Subcutaneous abdominal adipose tissue (tissue), 5 donors: Measurements from ENCODE around the gene CDH7.

Experiments
- H3K27ac ChIP-seq: one replicate; pipeline ENCODE4 v1.7.0; 2013; ENCODE audit warnings: low read depth, mild to moderate bottlenecking, inconsistent platforms, low read length, moderate library complexity
- H3K27me3 ChIP-seq, 5 donors: one replicate each; pipeline ENCODE4 v1.7.0; 2013; ENCODE audit warnings: low read length in 5 of 5, inconsistent platforms in 1 of 5; ENCODE audit not compliant: control insufficient read depth in 5 of 5, insufficient read depth in 4 of 5
- H3K36me3 ChIP-seq, 5 donors: one replicate each; pipeline ENCODE4 v1.7.0; 2013; ENCODE audit warnings: low read length in 5 of 5; ENCODE audit not compliant: control insufficient read depth in 5 of 5, insufficient read depth in 5 of 5
- H3K4me1 ChIP-seq, 5 donors: one replicate each; pipeline ENCODE4 v1.7.0; 2013; ENCODE audit warnings: low read length in 5 of 5, mild to moderate bottlenecking in 3 of 5, moderate library complexity in 1 of 5; ENCODE audit not compliant: control insufficient read depth in 5 of 5, insufficient read depth in 5 of 5
- H3K4me3 ChIP-seq, 5 donors: one replicate each; pipeline ENCODE4 v1.7.0; 2013; ENCODE audit warnings: low read length in 5 of 5, low read depth in 1 of 5
- H3K9ac ChIP-seq, 5 donors: one replicate each; pipeline ENCODE4 v1.7.0; 2013; ENCODE audit warnings: low read length in 5 of 5, mild to moderate bottlenecking in 4 of 5, moderate library complexity in 3 of 5
- H3K9me3 ChIP-seq, 5 donors: one replicate each; pipeline ENCODE4 v1.7.0; 2013; ENCODE audit warnings: low read length in 5 of 5; ENCODE audit not compliant: control insufficient read depth in 5 of 5
- donor health status: healthy.
- donor health status: healthy.
- donor health status: healthy.
- donor health status: healthy.
- donor health status: healthy.

Gene CDH7

GRCh38 chr18:65762556-65762955 lies 11.7 kb downstream of the CDH7 start:
- Histone ChIP-seq H3K4me1 (no peaks in the 10 kb centered on the region), H3K9me3 (no peaks in the 10 kb centered on the region), H3K36me3 (no peaks in the 10 kb centered on the region), H3K9ac (no peak overlapping the region), H3K4me3 (no peak overlapping the region), H3K27ac (no peak overlapping the region), H3K27me3 (no peaks in the 10 kb centered on the region)

GRCh38 chr18:65767406-65767805 lies 16.6 kb downstream of the CDH7 start:
- no peak overlapping the region for H3K4me3 ChIP-seq
- H3K27ac ChIP-seq = no peak overlapping the region
- no peaks in the 10 kb centered on the region for H3K36me3 ChIP-seq
- no peaks in the 10 kb centered on the region for H3K4me1 ChIP-seq
- no peaks in the 10 kb centered on the region for H3K27me3 ChIP-seq
- no peaks in the 10 kb centered on the region for H3K9me3 ChIP-seq
- no peak overlapping the region for H3K9ac ChIP-seq

GRCh38 chr18:65768120-65768778 lies 17.4 kb downstream of the CDH7 start:
- H3K27me3 ChIP-seq = no peaks in the 10 kb centered on the region
- no peak overlapping the region for H3K27ac ChIP-seq
- no peak overlapping the region for H3K4me3 ChIP-seq
- no peaks in the 10 kb centered on the region for H3K9me3 ChIP-seq
- no peaks in the 10 kb centered on the region for H3K36me3 ChIP-seq
- no peak overlapping the region for H3K9ac ChIP-seq
- no peaks in the 10 kb centered on the region for H3K4me1 ChIP-seq

DNA sequence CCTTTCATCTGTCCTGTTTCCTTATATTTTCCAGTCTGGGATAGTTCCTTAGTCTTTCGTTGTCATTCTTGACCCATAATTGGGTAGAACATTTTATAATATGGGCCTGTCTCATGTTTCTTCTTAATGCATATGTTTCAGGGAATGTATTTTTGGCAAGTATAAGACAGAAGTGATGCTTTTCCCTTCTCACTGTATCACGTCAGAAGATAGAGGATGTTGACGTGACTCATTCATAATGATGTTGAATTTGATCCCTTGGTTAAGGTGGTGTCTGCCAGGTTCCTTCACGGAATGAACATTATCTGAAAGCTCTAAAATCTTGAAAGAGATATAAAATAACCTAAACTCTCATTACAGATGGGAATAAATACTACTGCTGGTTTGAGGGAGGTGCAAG lies 18.8 kb downstream of the CDH7 start:
- no peak overlapping the region for H3K9ac ChIP-seq
- H3K4me1 ChIP-seq = no peaks in the 10 kb centered on the region
- H3K27me3 ChIP-seq = no peaks in the 10 kb centered on the region
- H3K9me3 ChIP-seq = no peaks in the 10 kb centered on the region
- no peaks in the 10 kb centered on the region for H3K36me3 ChIP-seq
- no peak overlapping the region for H3K4me3 ChIP-seq
- no peak overlapping the region for H3K27ac ChIP-seq

GRCh38 chr18:65786474-65786873 lies 35.7 kb downstream of the CDH7 start:
- Histone ChIP-seq H3K9me3 (no peaks in the 10 kb centered on the region), H3K9ac (no peak overlapping the region), H3K36me3 (no peaks in the 10 kb centered on the region), H3K4me1 (no peaks in the 10 kb centered on the region), H3K27me3 (no peaks in the 10 kb centered on the region), H3K27ac (no peak overlapping the region), H3K4me3 (no peak overlapping the region)

GRCh38 chr18:65788373-65788772 lies 37.6 kb downstream of the CDH7 start:
- H3K9me3 ChIP-seq = no peaks in the 10 kb centered on the region
- no peaks in the 10 kb centered on the region for H3K4me1 ChIP-seq
- H3K27me3 ChIP-seq = no peaks in the 10 kb centered on the region
- no peak overlapping the region for H3K27ac ChIP-seq
- H3K36me3 ChIP-seq = no peaks in the 10 kb centered on the region
- H3K9ac ChIP-seq = no peak overlapping the region
- no peak overlapping the region for H3K4me3 ChIP-seq

GRCh38 chr18:65790604-65791003 lies 39.8 kb downstream of the CDH7 start:
- H3K4me3 ChIP-seq = no peak overlapping the region
- H3K9me3 ChIP-seq = no peaks in the 10 kb centered on the region
- no peaks in the 10 kb centered on the region for H3K27me3 ChIP-seq
- no peak overlapping the region for H3K9ac ChIP-seq
- no peaks in the 10 kb centered on the region for H3K4me1 ChIP-seq
- no peak overlapping the region for H3K27ac ChIP-seq
- H3K36me3 ChIP-seq = no peaks in the 10 kb centered on the region

GRCh38 chr18:65791719-65792118 lies 40.9 kb downstream of the CDH7 start:
- Histone ChIP-seq H3K27me3 (no peaks in the 10 kb centered on the region), H3K9ac (no peak overlapping the region), H3K4me3 (no peak overlapping the region), H3K27ac (no peak overlapping the region), H3K4me1 (no peaks in the 10 kb centered on the region), H3K36me3 (no peaks in the 10 kb centered on the region), H3K9me3 (no peaks in the 10 kb centered on the region)

DNA sequence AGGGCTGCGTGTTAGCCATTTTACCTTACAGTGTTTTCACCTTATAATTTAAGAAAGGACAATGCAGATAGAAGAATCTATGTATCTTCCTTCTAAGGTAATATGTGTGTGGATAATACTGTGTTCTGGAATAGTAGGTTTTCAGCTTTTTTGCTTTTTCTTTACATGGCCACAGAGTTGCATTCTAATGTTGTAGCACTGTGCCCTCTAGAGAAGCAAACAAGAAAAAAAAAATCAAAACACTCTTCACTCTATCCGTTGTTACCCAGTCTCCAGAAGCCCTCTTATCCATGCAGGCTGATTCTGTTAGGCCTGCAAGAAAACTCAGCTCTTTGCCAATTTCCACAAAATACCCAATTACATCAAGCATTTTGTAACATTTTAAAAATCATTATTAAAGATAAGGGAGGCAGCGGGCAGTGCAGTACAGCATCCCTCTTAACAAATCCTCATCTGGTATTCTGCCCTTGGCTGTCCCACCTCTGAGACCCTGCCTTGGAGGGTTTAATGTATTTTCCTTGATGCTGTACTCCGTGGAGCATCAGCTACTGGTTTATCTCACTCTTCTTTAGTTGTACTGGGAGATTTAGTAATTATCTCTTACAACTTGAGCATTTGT lies 41.8 kb downstream of the CDH7 start:
- Histone ChIP-seq H3K4me3 (no peak overlapping the region), H3K36me3 (no peaks in the 10 kb centered on the region), H3K9ac (no peak overlapping the region), H3K27me3 (no peaks in the 10 kb centered on the region), H3K27ac (no peak overlapping the region), H3K9me3 (no peaks in the 10 kb centered on the region), H3K4me1 (no peaks in the 10 kb centered on the region)

GRCh38 chr18:65808759-65809158 lies 57.9 kb downstream of the CDH7 start:
- H3K9ac ChIP-seq = no peak overlapping the region
- no peaks in the 10 kb centered on the region for H3K36me3 ChIP-seq
- H3K4me1 ChIP-seq = no peaks in the 10 kb centered on the region
- no peaks in the 10 kb centered on the region for H3K27me3 ChIP-seq
- H3K9me3 ChIP-seq = no peaks in the 10 kb centered on the region
- no peak overlapping the region for H3K4me3 ChIP-seq
- no peak overlapping the region for H3K27ac ChIP-seq
